GM21360 (cell line): ENCODE results near the gene TPM4.
"Not testable (repeated sequence)": the region's sequence is repeated elsewhere in the genome, so short reads cannot be mapped to it uniquely, and the experiment has no call there.

Experiments
- ATAC-seq: cut with Tn5 transposase; IDR thresholded peaks from one replicate; pipeline ENCODE4 v1.9.1; 2021; ENCODE audit warnings: mild to moderate bottlenecking, moderate library complexity; ENCODE audit not compliant: unreplicated experiment

Gene TPM4

GRCh38 chr19:16070366-16070990 lies 5.8 kb upstream of the TPM4 start:
- no peak for ATAC-seq

- ATAC-seq = no peak
These were observed 5.1 kb upstream of the TPM4 start for GRCh38 chr19:16071072-16071691.

- no peak for ATAC-seq
These were observed 2.8 kb upstream of the TPM4 start for GRCh38 chr19:16073481-16073880.

GRCh38 chr19:16073988-16074387 lies 2.3 kb upstream of the TPM4 start:
- no peak for ATAC-seq

GRCh38 chr19:16074488-16075365 lies 1.6 kb upstream of the TPM4 start:
- ATAC-seq = no peak

- no peak for ATAC-seq
These were observed 703 bp upstream of the TPM4 start for GRCh38 chr19:16075430-16076153.

GRCh38 chr19:16076958-16077611 lies 790 bp downstream of the TPM4 start:
- ATAC-seq = no peak

- ATAC-seq = no peak
These were observed 1.9 kb downstream of the TPM4 start for GRCh38 chr19:16077984-16078758.

GRCh38 chr19:16078759-16079707 lies 2.7 kb downstream of the TPM4 start:
- ATAC-seq = no peak

- no peak for ATAC-seq
These were observed 7.9 kb downstream of the TPM4 start for GRCh38 chr19:16084067-16084685.

GRCh38 chr19:16085115-16085514 lies 8.8 kb downstream of the TPM4 start:
- no peak for ATAC-seq

- not testable (repeated sequence) for ATAC-seq
These were observed 11.1 kb downstream of the TPM4 start for GRCh38 chr19:16087404-16087803.

- no peak for ATAC-seq
These were observed 11.6 kb downstream of the TPM4 start for GRCh38 chr19:16087940-16088339.

GRCh38 chr19:16088351-16089009 lies 12.2 kb downstream of the TPM4 start:
- ATAC-seq = no peak

GRCh38 chr19:16089010-16089846 lies 12.9 kb downstream of the TPM4 start:
- ATAC-seq = no peak

GRCh38 chr19:16091546-16092475 lies 15.5 kb downstream of the TPM4 start:
- ATAC-seq = no peak
